T47D (cell line): ENCODE results near the gene ZCCHC24.

Experiments used
- DNase-seq, 2 experiments: peaks; one replicate each; pipeline versions ENCODE4 v3.0.0 to v3.0.0-alpha.2; 2011 to 2012; ENCODE audit warnings: low read depth in 1 of 2, low spot score in 1 of 2
- JUND ChIP-seq: IDR thresholded peaks from 2 replicates; pipeline ENCODE4 v1.6.1; 2012; ENCODE audit warnings: low read depth
- in situ Hi-C: cut with HindIII; loops from 2 replicates; pipeline ENCODE4 v1.10.0; 2016; ENCODE audit warnings: low sequenced_read_pairs, low pct_unique_long_range_greater_than_20kb

Gene ZCCHC24

DNA sequence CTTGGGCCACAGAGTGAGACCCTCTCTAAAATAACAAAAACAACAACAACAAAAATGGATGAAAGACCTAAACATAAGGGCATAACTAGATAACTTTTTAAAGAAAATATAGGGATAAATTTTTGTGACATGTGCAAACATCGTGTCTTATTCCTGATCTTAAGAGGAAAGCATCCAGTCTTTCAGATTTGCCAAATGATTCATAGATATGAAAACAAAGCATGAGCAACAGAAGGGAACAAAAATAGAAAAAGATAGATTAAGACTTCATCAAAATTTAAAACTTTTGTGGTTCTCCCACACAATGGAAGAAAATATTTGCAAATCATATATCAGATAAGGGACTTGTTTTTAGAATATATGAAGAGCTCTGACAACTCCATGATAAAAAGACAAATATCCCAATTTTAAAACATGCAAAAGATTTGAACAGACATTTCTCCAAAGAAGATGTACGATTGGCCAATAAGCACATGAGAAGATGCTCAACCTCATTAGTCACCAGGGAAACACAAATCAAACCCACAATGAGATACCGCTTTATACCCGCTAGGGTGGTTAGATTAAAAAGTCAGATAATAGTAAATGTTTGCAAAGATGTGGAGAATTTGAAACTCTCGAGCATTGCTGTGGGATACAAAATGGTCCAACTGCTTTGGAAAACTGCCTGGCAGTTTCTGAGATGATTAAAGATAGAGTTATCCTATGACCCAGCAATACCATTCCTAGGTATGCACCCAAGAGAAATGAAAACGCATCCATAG lies 77.8 kb downstream of the ZCCHC24 start:
- DNase-seq = no peak
- no peak for TF ChIP-seq JUND
- in situ Hi-C loops = no loop called here

GRCh38 chr10:79361726-79362397 lies 83.6 kb downstream of the ZCCHC24 start:
- in situ Hi-C loops = no loop called here
- TF ChIP-seq JUND = no peak
- no peak for DNase-seq

GRCh38 chr10:79360499-79361342 lies 84.7 kb downstream of the ZCCHC24 start:
- no peak for DNase-seq
- in situ Hi-C loops = no loop called here
- TF ChIP-seq JUND = no peak

DNA sequence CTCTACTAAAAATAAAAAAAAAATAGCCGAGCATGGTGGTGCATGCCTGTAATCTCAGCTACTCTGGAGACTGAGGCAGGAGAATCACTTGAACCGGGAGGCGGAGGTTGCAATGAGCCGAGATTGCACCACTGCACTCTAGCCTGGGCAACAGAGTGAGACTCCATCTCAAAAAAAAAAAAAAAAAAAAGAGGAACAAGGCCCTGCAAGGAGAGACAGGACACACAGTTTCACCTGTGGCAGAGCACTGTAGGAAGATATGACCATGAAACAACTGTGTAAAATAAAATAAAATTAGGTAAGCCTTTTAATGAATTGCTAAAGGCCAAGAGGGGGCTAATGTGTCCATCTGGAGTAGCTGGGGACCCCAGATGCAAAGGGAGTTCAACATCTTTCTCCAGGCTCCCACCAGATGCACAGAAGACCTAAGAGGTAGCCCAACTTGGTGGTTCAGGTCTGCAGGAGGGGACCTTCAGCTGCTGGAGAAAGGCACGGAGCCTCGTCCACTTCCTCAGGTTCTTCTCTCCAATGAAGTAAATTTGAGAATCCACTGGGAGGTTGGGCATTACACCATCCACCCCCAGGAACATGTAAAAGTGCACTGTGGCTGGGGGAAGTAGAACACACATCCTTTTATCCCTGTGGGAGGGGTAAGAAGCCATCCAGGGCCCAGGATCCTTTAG lies 85.5 kb downstream of the ZCCHC24 start:
- TF ChIP-seq JUND = no peak
- in situ Hi-C loops = no loop called here
- DNase-seq = no peak

GRCh38 chr10:79358811-79359210 lies 86.6 kb downstream of the ZCCHC24 start:
- in situ Hi-C loops = no loop called here
- DNase-seq = no peak
- TF ChIP-seq JUND = no peak

GRCh38 chr10:79357180-79357579 lies 88.2 kb downstream of the ZCCHC24 start:
- TF ChIP-seq JUND = no peak
- in situ Hi-C loops = no loop called here
- no peak for DNase-seq

GRCh38 chr10:79356104-79356503 lies 89.3 kb downstream of the ZCCHC24 start:
- TF ChIP-seq JUND = no peak
- in situ Hi-C loops = no loop called here
- no peak for DNase-seq

DNA sequence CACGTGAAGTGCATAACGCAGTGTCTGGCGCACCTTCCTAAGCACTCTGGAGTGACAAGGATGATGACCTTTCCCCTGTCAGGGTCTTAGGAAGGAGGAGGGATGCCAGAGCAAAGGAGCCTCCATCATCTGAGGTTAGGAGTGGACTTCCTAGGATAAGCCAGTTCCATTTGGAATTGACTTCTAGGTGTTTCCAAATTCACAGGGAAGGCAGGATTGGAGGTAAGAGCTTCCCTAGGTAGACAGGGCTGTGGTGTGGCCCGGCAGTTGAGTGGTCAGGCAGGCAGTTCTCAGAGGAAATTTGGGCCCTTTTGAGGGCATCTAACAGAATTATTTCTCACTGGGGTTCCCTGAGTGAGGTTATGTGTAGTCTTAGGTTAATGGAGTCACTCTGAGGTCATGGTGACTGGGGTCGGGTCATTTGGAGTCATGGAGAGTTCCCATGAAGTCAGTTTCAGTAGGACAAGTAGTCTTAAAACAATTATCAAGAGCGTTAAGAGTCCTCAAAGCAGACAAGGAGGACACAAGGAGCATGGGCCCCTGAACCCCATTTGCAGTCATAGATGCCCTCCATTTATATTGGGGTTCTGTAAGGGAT lies 89.9 kb downstream of the ZCCHC24 start:
- no peak for TF ChIP-seq JUND
- in situ Hi-C loops = no loop called here
- no peak for DNase-seq

GRCh38 chr10:79354615-79355014 lies 90.8 kb downstream of the ZCCHC24 start:
- in situ Hi-C loops = no loop called here
- no peak for TF ChIP-seq JUND
- no peak for DNase-seq

DNA sequence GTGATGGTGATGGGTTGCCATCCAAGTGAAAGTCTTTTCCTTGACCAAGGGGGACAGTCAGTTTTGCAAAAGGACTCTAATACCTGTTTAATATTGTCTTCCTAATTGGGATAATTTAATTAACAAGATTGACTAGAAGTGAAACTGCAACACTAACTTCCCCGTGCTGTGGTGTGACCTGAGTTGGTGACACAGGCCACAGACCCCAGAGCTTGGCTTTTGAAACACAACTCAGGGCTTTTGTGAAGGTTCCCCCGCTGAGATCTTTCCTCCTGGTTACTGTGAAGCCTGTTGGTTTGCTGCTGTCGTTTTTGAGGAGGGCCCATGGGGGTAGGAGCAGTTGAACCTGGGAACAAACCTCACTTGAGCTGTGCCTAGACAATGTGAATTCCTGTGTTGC lies 91.3 kb downstream of the ZCCHC24 start:
- DNase-seq = no peak
- in situ Hi-C loops = no loop called here
- TF ChIP-seq JUND = no peak

- DNase-seq = no peak
- no peak for TF ChIP-seq JUND
- in situ Hi-C loops = no loop called here
Measured at GRCh38 chr10:79353726-79354125, 91.7 kb downstream of the ZCCHC24 start.

DNA sequence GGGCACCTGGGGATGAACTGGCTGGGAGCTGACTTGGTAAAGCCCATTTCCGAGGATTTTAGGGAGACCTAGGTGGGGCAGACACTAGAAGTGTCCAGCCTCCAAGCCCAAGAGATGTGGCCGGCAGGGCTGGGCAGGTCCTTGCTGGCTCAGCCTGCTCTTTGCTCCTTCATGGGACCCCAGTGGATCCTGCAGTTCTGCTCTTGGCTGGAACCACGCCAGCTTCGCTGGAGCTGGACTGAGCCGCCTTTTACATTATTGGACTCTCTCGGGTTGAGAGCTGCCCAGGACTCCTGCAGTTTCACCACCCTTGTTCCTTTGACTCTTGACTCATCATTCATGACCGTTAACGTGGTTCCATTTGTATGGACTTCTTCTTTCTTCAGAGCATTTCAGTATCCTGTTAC lies 92.4 kb downstream of the ZCCHC24 start:
- in situ Hi-C loops = no loop called here
- DNase-seq = no peak
- TF ChIP-seq JUND = no peak
